ENCODE measurements around the gene CDK6.

CDK6 gene

GRCh38 chr7:92826258-92826938 lies 10.0 kb downstream of the CDK6 start:
- DNase-seq (ENCODE audit: low read depth), result no peak

GRCh38 chr7:92824901-92825480 lies 11.4 kb downstream of the CDK6 start:
- DNase-seq (ENCODE audit: low read depth), result no peak

DNA sequence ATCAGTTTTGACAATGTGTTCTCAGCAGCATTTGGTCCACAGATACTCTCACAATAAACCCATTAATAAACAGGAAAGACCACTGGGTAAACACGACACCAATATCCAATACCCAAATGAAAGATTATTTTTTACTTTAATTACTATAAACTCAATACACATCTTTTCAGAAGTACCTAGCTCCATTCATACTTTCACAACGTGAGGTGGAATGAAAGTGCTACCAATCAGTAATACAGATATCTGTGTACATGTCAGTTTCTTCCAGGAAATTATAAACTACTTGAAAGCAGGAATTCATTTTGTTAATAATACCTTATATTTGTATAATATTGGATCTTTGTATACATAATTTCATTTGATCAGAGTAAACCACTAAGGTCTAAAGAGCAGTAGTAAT lies 11.9 kb downstream of the CDK6 start:
- DNase-seq (ENCODE audit: low read depth), result no peak

GRCh38 chr7:92823042-92823441 lies 13.3 kb downstream of the CDK6 start:
- no peak for DNase-seq (ENCODE audit: low read depth)

- DNase-seq (ENCODE audit: low read depth), result no peak
These were observed 16.2 kb downstream of the CDK6 start for GRCh38 chr7:92820191-92820590.

GRCh38 chr7:92817398-92817797 lies 19.0 kb downstream of the CDK6 start:
- DNase-seq (ENCODE audit: low read depth), result no peak

DNA sequence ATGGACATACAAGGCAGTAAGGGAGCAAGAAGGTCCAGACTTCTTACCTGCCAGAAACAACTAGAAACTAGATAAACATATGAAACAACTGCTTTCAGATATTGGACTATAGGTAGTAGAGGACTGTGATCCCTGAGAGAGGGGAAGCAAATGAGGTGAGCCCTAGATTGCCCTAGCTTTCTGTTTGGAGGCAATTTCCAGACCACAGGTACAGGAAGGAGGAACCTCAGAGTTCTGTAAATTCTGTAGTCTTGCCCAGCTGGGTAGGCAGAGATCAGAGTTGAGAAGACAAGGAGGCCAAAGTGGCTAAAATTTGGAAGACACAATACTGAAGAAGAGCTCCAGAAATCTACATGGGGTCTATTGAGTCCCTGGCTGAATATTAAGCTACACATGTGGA lies 21.0 kb downstream of the CDK6 start:
- DNase-seq (ENCODE audit: low read depth), result no peak

GRCh38 chr7:92813390-92814024 lies 22.9 kb downstream of the CDK6 start:
- DNase-seq (ENCODE audit: low read depth), result no peak

- DNase-seq (ENCODE audit: low read depth), result no peak
These were observed 25.2 kb downstream of the CDK6 start for GRCh38 chr7:92811158-92811557.

- DNase-seq (ENCODE audit: low read depth), result peak; percentile 37
These were observed 26.4 kb downstream of the CDK6 start for GRCh38 chr7:92809760-92810573.

GRCh38 chr7:92809397-92809759 lies 27.0 kb downstream of the CDK6 start:
- no peak for DNase-seq (ENCODE audit: low read depth)

- DNase-seq (ENCODE audit: low read depth), result no peak
These were observed 27.7 kb downstream of the CDK6 start for GRCh38 chr7:92808635-92809034.

DNA sequence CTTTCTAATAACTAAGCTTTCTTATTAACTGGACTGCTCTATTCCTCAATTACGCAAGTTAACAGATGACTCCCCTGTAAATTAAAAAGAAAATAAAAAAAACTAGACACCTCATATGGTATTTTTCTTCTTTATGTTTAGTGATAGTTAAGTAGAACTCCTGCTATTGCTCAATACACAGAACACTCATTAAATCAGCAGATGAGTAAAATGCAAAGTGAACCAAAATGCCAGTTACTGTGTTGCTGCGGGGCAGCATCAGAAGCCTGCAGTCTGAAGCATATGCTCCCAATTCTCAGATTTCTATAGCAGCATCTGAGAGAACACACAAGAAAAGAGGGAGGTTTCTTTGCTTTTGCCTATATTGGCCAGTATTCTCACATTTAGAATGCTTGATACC lies 28.4 kb downstream of the CDK6 start:
- no peak for DNase-seq (ENCODE audit: low read depth)

DNA sequence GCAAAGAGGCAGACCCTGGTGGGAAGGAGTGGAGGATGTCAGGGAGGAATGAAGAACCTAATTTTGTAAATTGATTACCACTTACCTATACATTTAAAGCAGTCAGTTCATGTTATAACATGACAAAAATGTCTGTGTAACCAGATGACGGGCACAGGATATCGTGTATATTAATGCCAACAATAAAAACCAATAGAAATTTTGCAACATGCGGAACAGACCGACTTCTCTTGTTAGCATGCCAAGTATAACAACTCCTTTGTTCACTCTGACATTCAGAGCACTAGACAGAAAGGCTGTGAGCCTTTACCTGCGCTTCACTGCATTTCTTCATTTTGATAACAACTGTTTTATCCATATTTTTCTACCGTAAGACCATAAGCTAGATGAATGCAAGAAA lies 29.9 kb downstream of the CDK6 start:
- no peak for DNase-seq (ENCODE audit: low read depth)

GRCh38 chr7:92802406-92802805 lies 34.0 kb downstream of the CDK6 start:
- no peak for DNase-seq (ENCODE audit: low read depth)

- no peak for DNase-seq (ENCODE audit: low read depth)
These were observed 36.7 kb downstream of the CDK6 start for GRCh38 chr7:92799446-92800211.

GRCh38 chr7:92798517-92799249 lies 37.7 kb downstream of the CDK6 start:
- DNase-seq (ENCODE audit: low read depth), result no peak

GRCh38 chr7:92797693-92798092 lies 38.7 kb downstream of the CDK6 start:
- DNase-seq (ENCODE audit: low read depth), result no peak

DNA sequence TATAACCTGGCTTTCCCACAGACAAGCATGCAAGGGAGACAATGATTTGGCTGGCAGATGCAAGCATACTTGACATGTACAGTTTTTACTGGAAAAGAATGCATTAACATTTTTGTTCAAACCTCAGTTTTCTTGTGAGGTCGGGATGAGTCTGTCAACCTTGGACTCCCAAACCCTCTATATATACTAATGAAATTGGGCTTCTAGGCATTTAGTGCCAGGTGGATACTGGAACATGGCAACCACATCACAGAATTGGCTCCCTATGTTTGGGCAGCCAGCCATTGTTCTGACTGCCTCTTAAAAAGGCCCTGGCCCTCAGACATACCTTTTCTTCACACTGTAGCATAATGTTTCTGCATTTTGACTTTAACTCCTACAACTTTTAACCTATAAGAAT lies 39.1 kb downstream of the CDK6 start:
- no peak for DNase-seq (ENCODE audit: low read depth)

DNA sequence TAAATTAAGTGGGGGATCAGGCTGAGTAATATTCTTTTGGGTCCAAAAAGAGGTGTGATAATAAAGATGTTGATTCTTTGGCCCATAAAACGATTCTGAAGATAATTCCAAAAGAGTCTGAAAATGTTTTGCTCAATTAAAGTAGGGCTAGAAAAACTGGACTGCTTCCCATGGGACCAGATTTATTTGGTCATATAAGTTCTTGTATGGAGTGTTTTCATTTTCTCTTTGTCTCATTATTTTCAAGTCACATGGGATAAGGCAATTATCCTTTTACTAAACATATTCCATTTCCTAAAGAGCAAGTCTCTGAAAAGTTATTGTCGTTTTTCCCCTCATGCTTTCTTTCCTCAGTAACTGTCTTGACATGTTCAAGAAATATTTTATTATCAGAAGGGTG lies 41.5 kb downstream of the CDK6 start:
- DNase-seq (ENCODE audit: low read depth), result no peak

- no peak for DNase-seq (ENCODE audit: low read depth)
These were observed 42.0 kb downstream of the CDK6 start for GRCh38 chr7:92794391-92794790.

All from T follicular helper cell (primary cell).